ENCODE data around the gene BMPR1A. TPM values are rescaled to one million over a fixed set of nuclear protein-coding genes. Genes with fewer than 3 reads are reported as not detected.

The BMPR1A gene
- total and polyA plus RNA-seq, 2 of the 4 experiments (the other 2 are of a cell fraction): 15.9 to 93.7 TPM

GRCh38 chr10:86801995-86802394 lies 45.6 kb downstream of the BMPR1A start:
- H3K27ac ChIP-seq (ENCODE audit: insufficient read depth, low read length): no peak overlapping the region
- peak overlapping the region; percentile 60; the same call in 1 of the 2 replicates for H3K4ac ChIP-seq (ENCODE audit: low read depth, low read length)
- H3K9me1 ChIP-seq (ENCODE audit: insufficient read depth, low read length): peaks cover 6% of the 10 kb centered on the region
- no peak overlapping the region for H2BK20ac ChIP-seq (ENCODE audit: low read depth, low read length)
- H2AK5ac ChIP-seq (ENCODE audit: low read depth, low read length): peak overlapping the region; percentile 77
- no peaks in the 10 kb centered on the region for H3K27me3 ChIP-seq (ENCODE audit: control insufficient read depth, insufficient read depth, low read length)
- no TSS peak for BruUV-seq (replicated peaks)
- H4K5ac ChIP-seq (ENCODE audit: low read depth, low read length): no peak overlapping the region
- in situ Hi-C loops (cut with MboI; ENCODE audit: low sequenced_read_pairs): no loop called here
- TF ChIP-seq MXI1 (IDR thresholded peaks at IDR 0.05; ENCODE audit: borderline replicate concordance, low read depth, low read length) (no peak), CEBPB (IDR thresholded peaks at IDR 0.05; ENCODE audit: low read depth, low read length) (no peak), USF2 (IDR thresholded peaks at IDR 0.05; ENCODE audit: low read depth, low read length) (no peak), CTCF (conservative IDR thresholded peaks at IDR 0.05; ENCODE audit: low read depth, low read length) (no peak), NFE2L2 (IDR thresholded peaks at IDR 0.05; ENCODE audit: low read depth, low read length) (no peak), RCOR1 (IDR thresholded peaks at IDR 0.05; ENCODE audit: insufficient replicate concordance, low read length) (no peak), MAFK (IDR thresholded peaks at IDR 0.05; ENCODE audit: low read depth, low read length) (no peak), MAZ (IDR thresholded peaks at IDR 0.05; ENCODE audit: borderline replicate concordance, low read depth, low read length) (no peak), RAD21 (IDR thresholded peaks at IDR 0.05; ENCODE audit: low read length) (no peak), BHLHE40 (IDR thresholded peaks at IDR 0.05; ENCODE audit: low read depth, low read length) (no peak), ELK1 (IDR thresholded peaks at IDR 0.05; ENCODE audit: borderline replicate concordance, low read depth, low read length) (no peak), POLR2A (IDR thresholded peaks at IDR 0.05; ENCODE audit: low read depth, low read length) (no peak), SMC3 (IDR thresholded peaks at IDR 0.05; ENCODE audit: low read depth, low read length) (no peak), RFX5 (IDR thresholded peaks at IDR 0.05; ENCODE audit: low read depth, low read length) (no peak), CHD1 (IDR thresholded peaks at IDR 0.05; ENCODE audit: low read depth, low read length) (no peak), FOS (IDR thresholded peaks at IDR 0.05; ENCODE audit: low read depth, low read length) (no peak)
- ChIA-PET POLR2A (ENCODE audit: unreplicated experiment) (no interaction called here), CTCF (no interaction called here)
- H3K36me3 ChIP-seq (ENCODE audit: control insufficient read depth, insufficient read depth, low read length): no peaks in the 10 kb centered on the region
- no peak overlapping the region; a peak in 1 of 4 replicates for H4K8ac ChIP-seq (ENCODE audit: low read depth in 2 of 2, low read length in 2 of 2)
- H3K18ac ChIP-seq (ENCODE audit: low read depth, low read length): peak overlapping the region; percentile 6; the same call in 1 of the 2 replicates
- no peak overlapping the region for H3K4me2 ChIP-seq (ENCODE audit: low read depth, low read length)
- no peak overlapping the region for H2AFZ ChIP-seq (replicated peaks; ENCODE audit: low read length, poor library complexity)
- no peak overlapping the region for H3K4me3 ChIP-seq (ENCODE audit: insufficient read depth, low read depth, low read length)
- H4K20me1 ChIP-seq (ENCODE audit: insufficient read depth, low read length): peaks cover 21% of the 10 kb centered on the region; the same call in 1 of the 2 replicates
- dilution Hi-C loops (cut with HindIII; ENCODE audit: low sequenced_read_pairs, unreplicated experiment): no loop called here
- peak overlapping the region; percentile 92 for H3K23ac ChIP-seq (ENCODE audit: low read depth, low read length)
- peaks cover 6% of the 10 kb centered on the region for H3K4me1 ChIP-seq (ENCODE audit: control insufficient read depth, insufficient read depth, low read length)
- no peak overlapping the region for H2AK9ac ChIP-seq (replicated peaks; ENCODE audit: low read depth, low read length, poor library complexity)
- no peak overlapping the region for H2BK5ac ChIP-seq (ENCODE audit: low read depth, low read length, poor library complexity, severe bottlenecking)
- no peak overlapping the region for H3K9ac ChIP-seq (ENCODE audit: low read depth, low read length)
- no CpG with 5 or more reads among the region's 5 CpGs for WGBS, 2 experiments (ENCODE audit: extremely low coverage in 2 of 2, insufficient read length in 1 of 2)
- H2BK15ac ChIP-seq (ENCODE audit: low read depth, low read length): no peak overlapping the region
- no peak overlapping the region for H3K56ac ChIP-seq (ENCODE audit: extremely low read depth, insufficient read depth, low read length)
- H3K14ac ChIP-seq (replicated peaks; ENCODE audit: low read depth, low read length): no peak overlapping the region
- ATAC-seq (ENCODE audit: low read depth) (no peak), DNase-seq (no peak)
- intact Hi-C loops (cut with micrococcal nuclease): no loop called here
- no peak overlapping the region; the same call in 1 of the 2 replicates for H4K91ac ChIP-seq (ENCODE audit: insufficient read depth, low read depth, low read length)
- H3K79me1 ChIP-seq (ENCODE audit: low read depth in 1 of 2, low read length in 2 of 2): peaks cover 34 to 66% of the 10 kb centered on the region in 2 experiments
- H2BK120ac ChIP-seq (ENCODE audit: low read depth, low read length): peak overlapping the region; percentile 18; the same call in 1 of the 2 replicates
- no peaks in the 10 kb centered on the region for H3K9me3 ChIP-seq (ENCODE audit: control insufficient read depth, insufficient read depth, low read length)
